Femur (tissue), 1 donor: ENCODE measurements around the gene TCEAL8.
A peak's percentile ranks its signal among the peaks of the same experiment; 100 is the strongest.
"Not testable (repeated sequence)": the region's sequence is repeated elsewhere in the genome, so short reads cannot be mapped to it uniquely, and the experiment has no call there.

Source experiments
- DNase-seq: peaks from one replicate; pipeline ENCODE4 v3.0.0-alpha.2; 2017

Gene TCEAL8

GRCh38 chrX:103254921-103255493, at the start of gene TCEAL8:
TSS of gene TCEAL8 (minus strand) at chrX:103255155. CDS start at chrX:103253979, 1,176 bp downstream.
- peak; percentile 88 for DNase-seq

GRCh38 chrX:103304705-103305104, 49.8 kb upstream of the TCEAL8 start:
- no peak for DNase-seq

- DNase-seq = no peak
These were observed 38.2 kb upstream of the TCEAL8 start for GRCh38 chrX:103293118-103293517.

- no peak for DNase-seq
These were observed 24.7 kb upstream of the TCEAL8 start for GRCh38 chrX:103279624-103280023.

GRCh38 chrX:103276581-103277002, 21.6 kb upstream of the TCEAL8 start, which contains the start of gene TCEAL5:
TSS of gene TCEAL5 (minus strand) at chrX:103276750. CDS start at chrX:103274563, 2,187 bp downstream.
- DNase-seq = peak; percentile 70

GRCh38 chrX:103275947-103276567, 21.1 kb upstream of the TCEAL8 start:
- no peak for DNase-seq

- DNase-seq = no peak
These were observed 19.3 kb upstream of the TCEAL8 start for GRCh38 chrX:103274284-103274683.

GRCh38 chrX:103258275-103258674, 3.3 kb upstream of the TCEAL8 start:
- no peak for DNase-seq

- no peak for DNase-seq
These were observed 1.7 kb upstream of the TCEAL8 start for GRCh38 chrX:103256651-103257050.

- DNase-seq = peak; percentile 71
These were observed 657 bp downstream of the TCEAL8 start for GRCh38 chrX:103254171-103254824.

- DNase-seq = no peak
These were observed 1.3 kb downstream of the TCEAL8 start for GRCh38 chrX:103253608-103254007.

GRCh38 chrX:103250977-103251376, 4.0 kb downstream of the TCEAL8 start:
- no peak for DNase-seq

GRCh38 chrX:103249805-103250204, 5.2 kb downstream of the TCEAL8 start:
- no peak for DNase-seq

GRCh38 chrX:103248553-103248952, 6.4 kb downstream of the TCEAL8 start:
- DNase-seq = no peak

GRCh38 chrX:103240155-103240554, 14.8 kb downstream of the TCEAL8 start:
- DNase-seq = no peak

- no peak for DNase-seq
These were observed 18.7 kb downstream of the TCEAL8 start for GRCh38 chrX:103236296-103236695.

GRCh38 chrX:103235608-103236007, 19.3 kb downstream of the TCEAL8 start:
- not testable (repeated sequence) for DNase-seq

- no peak for DNase-seq
These were observed 20.1 kb downstream of the TCEAL8 start for GRCh38 chrX:103234869-103235268.

- DNase-seq = no peak
These were observed 21.7 kb downstream of the TCEAL8 start for GRCh38 chrX:103233263-103233662.

GRCh38 chrX:103225918-103226317, 29.0 kb downstream of the TCEAL8 start:
- not testable (repeated sequence) for DNase-seq

GRCh38 chrX:103220511-103221323, 34.2 kb downstream of the TCEAL8 start:
- no peak for DNase-seq

- DNase-seq = peak; percentile 45
These were observed 39.4 kb downstream of the TCEAL8 start for GRCh38 chrX:103215425-103215991.
